Mononuclear cell (primary cell): ENCODE measurements around the gene ASXL3. TPM values are rescaled to one million over a fixed set of nuclear protein-coding genes. Genes with fewer than 3 reads are reported as not detected.

Source experiments
- H3K27me3 ChIP-seq: 2 replicates; pipeline ENCODE4 v1.6.0; 2011; ENCODE audit warnings: low read length, control low read depth; ENCODE audit not compliant: insufficient read depth
- H3K4me1 ChIP-seq: 2 replicates; pipeline ENCODE4 v1.5.1; 2011; ENCODE audit warnings: mild to moderate bottlenecking, low read length, control low read depth; ENCODE audit not compliant: insufficient read depth
- H3K4me3 ChIP-seq: 2 replicates; pipeline ENCODE4 v1.5.1; 2011; ENCODE audit warnings: mild to moderate bottlenecking, low read length, moderate library complexity
- H3K9me3 ChIP-seq: 2 replicates; pipeline ENCODE4 v1.5.1; 2011; ENCODE audit warnings: low read depth, mild to moderate bottlenecking, control low read depth, low read length
- total RNA-seq: library from RNA; depleted of rRNA; stranded (reverse); fragments of >200 nt; gene quantifications from one replicate; pipeline ENCODE4 v1.2.3, GENCODE V29; 2012

Gene ASXL3
- total RNA-seq, 1 donor, result under 0.01 TPM

GRCh38 chr18:33751613-33752221 is 173.7 kb downstream of the ASXL3 start:
- no peaks in the 10 kb centered on the region for H3K4me1 ChIP-seq
- H3K9me3 ChIP-seq, result no peaks in the 10 kb centered on the region
- no peaks in the 10 kb centered on the region for H3K27me3 ChIP-seq
- H3K4me3 ChIP-seq, result no peak overlapping the region

- no peaks in the 10 kb centered on the region for H3K4me1 ChIP-seq
- no peaks in the 10 kb centered on the region for H3K9me3 ChIP-seq
- no peaks in the 10 kb centered on the region for H3K27me3 ChIP-seq
- H3K4me3 ChIP-seq, result no peak overlapping the region
Measured at GRCh38 chr18:33755391-33755790, 177.4 kb downstream of the ASXL3 start.

GRCh38 chr18:33755931-33756560 is 178.0 kb downstream of the ASXL3 start:
- H3K4me1 ChIP-seq, result no peaks in the 10 kb centered on the region
- H3K4me3 ChIP-seq, result no peak overlapping the region
- no peaks in the 10 kb centered on the region for H3K27me3 ChIP-seq
- H3K9me3 ChIP-seq, result no peaks in the 10 kb centered on the region

DNA sequence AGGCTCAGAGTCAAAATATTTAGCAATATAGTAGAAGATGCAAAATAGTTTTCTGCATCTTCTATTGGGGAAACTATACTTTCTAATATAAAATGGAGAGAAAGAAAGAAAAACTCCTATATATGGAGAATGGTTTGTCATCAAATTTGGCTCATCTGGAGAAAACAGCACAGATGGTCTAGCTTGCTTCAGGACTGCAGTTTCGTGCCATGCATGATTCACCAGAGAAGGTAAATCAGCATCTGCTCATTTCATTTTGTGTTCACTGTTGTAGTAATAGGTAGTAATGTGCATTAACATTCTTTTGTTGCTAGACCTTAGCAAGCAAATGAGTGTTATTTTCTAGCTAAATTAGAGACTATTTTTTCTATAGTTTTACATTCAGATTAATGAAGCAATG is 179.0 kb downstream of the ASXL3 start:
- no peaks in the 10 kb centered on the region for H3K9me3 ChIP-seq
- H3K4me3 ChIP-seq, result no peak overlapping the region
- H3K27me3 ChIP-seq, result no peaks in the 10 kb centered on the region
- no peaks in the 10 kb centered on the region for H3K4me1 ChIP-seq

GRCh38 chr18:33761363-33761762 is 183.3 kb downstream of the ASXL3 start:
- no peaks in the 10 kb centered on the region for H3K4me1 ChIP-seq
- H3K27me3 ChIP-seq, result no peaks in the 10 kb centered on the region
- no peaks in the 10 kb centered on the region for H3K9me3 ChIP-seq
- H3K4me3 ChIP-seq, result no peak overlapping the region

- Histone ChIP-seq H3K27me3 (no peaks in the 10 kb centered on the region), H3K9me3 (no peaks in the 10 kb centered on the region), H3K4me1 (no peaks in the 10 kb centered on the region), H3K4me3 (no peak overlapping the region)
Measured at GRCh38 chr18:33781429-33781828, 203.4 kb downstream of the ASXL3 start.

Other genes starting within 250 kb of the ASXL3 start
- not detected for gene CCDC178, start 137.5 kb upstream of the ASXL3 start, total RNA-seq